GM18907 (cell line): Measurements from ENCODE around the gene SCAANT1.
A peak's percentile ranks its signal among the peaks of the same experiment; 100 is the strongest.

ENCODE experiments used
- ATAC-seq: cut with Tn5 transposase; IDR thresholded peaks from one replicate; pipeline ENCODE4 v1.9.1; 2021; ENCODE audit warnings: mild to moderate bottlenecking, moderate library complexity; ENCODE audit not compliant: unreplicated experiment

The SCAANT1 gene

GRCh38 chr3:63911873-63912767 is at the start of gene SCAANT1:
SCAANT1 (minus strand) TSS chr3:63912383.
- ATAC-seq = peak; percentile 83

- peak; percentile 82 for ATAC-seq
These were observed 49.7 kb upstream of the SCAANT1 start for GRCh38 chr3:63961891-63962290.

GRCh38 chr3:63960048-63960711 is 48.0 kb upstream of the SCAANT1 start:
- ATAC-seq = peak; percentile 48

GRCh38 chr3:63959146-63959545 is 47.0 kb upstream of the SCAANT1 start:
- no peak for ATAC-seq

- ATAC-seq = no peak
These were observed 43.8 kb upstream of the SCAANT1 start for GRCh38 chr3:63955830-63956545.

GRCh38 chr3:63955036-63955650 is 43.0 kb upstream of the SCAANT1 start:
- no peak for ATAC-seq

- ATAC-seq = no peak
These were observed 42.0 kb upstream of the SCAANT1 start for GRCh38 chr3:63954182-63954581.

GRCh38 chr3:63952248-63952594 is 40.0 kb upstream of the SCAANT1 start:
- ATAC-seq = no peak

GRCh38 chr3:63951492-63952247 is 39.5 kb upstream of the SCAANT1 start:
- no peak for ATAC-seq

- ATAC-seq = no peak
These were observed 38.5 kb upstream of the SCAANT1 start for GRCh38 chr3:63950698-63951097.

GRCh38 chr3:63949005-63949404 is 36.8 kb upstream of the SCAANT1 start:
- no peak for ATAC-seq

- ATAC-seq = no peak
These were observed 35.4 kb upstream of the SCAANT1 start for GRCh38 chr3:63947594-63947993.

GRCh38 chr3:63946753-63947152 is 34.6 kb upstream of the SCAANT1 start:
- ATAC-seq = no peak

GRCh38 chr3:63945558-63946096 is 33.4 kb upstream of the SCAANT1 start:
- ATAC-seq = no peak

- no peak for ATAC-seq
These were observed 31.5 kb upstream of the SCAANT1 start for GRCh38 chr3:63943678-63944077.

- ATAC-seq = no peak
These were observed 30.3 kb upstream of the SCAANT1 start for GRCh38 chr3:63942528-63942927.

GRCh38 chr3:63940389-63940757 is 28.2 kb upstream of the SCAANT1 start:
- ATAC-seq = no peak

GRCh38 chr3:63937661-63938651 is 25.8 kb upstream of the SCAANT1 start:
- ATAC-seq = peak; percentile 78

GRCh38 chr3:63936925-63937324 is 24.7 kb upstream of the SCAANT1 start:
- no peak for ATAC-seq
